NCI-H446 (cell line): ENCODE data around the gene GPX4.
A peak's percentile ranks its signal among the peaks of the same experiment; 100 is the strongest.

Experiments
- DNase-seq, 2 experiments: peaks; one replicate each; lab custom pipeline; 2025; lab: John Stamatoyannopoulos, UW

The GPX4 gene

GRCh38 chr19:1068009-1069001 lies 35.5 kb upstream of the GPX4 start:
- DNase-seq = no peak

GRCh38 chr19:1069009-1069779 lies 34.6 kb upstream of the GPX4 start:
- no peak for DNase-seq

DNA sequence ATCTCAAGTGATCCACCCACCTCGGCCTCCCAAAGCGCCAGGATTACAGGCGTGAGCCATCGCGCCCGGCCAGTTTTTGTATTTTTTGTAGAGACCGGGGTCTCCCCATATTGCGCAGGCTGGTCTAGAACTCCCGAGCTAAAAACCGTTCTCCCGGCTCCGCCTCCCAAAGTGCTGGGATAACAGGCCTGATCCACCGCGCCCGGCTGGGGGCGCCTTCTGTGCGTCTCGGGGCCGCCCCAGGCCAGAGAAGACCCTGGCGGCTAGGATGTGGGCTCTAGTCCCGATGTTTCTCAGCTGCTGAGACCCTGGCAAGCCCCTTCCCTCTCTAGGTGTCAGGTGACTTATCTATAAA lies 33.2 kb upstream of the GPX4 start:
- DNase-seq = no peak

- peak in 1 of 2 experiments; percentile 49 for DNase-seq
Observed at GRCh38 chr19:1070931-1071791, 32.6 kb upstream of the GPX4 start.

- no peak for DNase-seq
Observed at GRCh38 chr19:1072371-1073015, 31.3 kb upstream of the GPX4 start.

GRCh38 chr19:1073063-1073955 lies 30.5 kb upstream of the GPX4 start:
- no peak for DNase-seq

DNA sequence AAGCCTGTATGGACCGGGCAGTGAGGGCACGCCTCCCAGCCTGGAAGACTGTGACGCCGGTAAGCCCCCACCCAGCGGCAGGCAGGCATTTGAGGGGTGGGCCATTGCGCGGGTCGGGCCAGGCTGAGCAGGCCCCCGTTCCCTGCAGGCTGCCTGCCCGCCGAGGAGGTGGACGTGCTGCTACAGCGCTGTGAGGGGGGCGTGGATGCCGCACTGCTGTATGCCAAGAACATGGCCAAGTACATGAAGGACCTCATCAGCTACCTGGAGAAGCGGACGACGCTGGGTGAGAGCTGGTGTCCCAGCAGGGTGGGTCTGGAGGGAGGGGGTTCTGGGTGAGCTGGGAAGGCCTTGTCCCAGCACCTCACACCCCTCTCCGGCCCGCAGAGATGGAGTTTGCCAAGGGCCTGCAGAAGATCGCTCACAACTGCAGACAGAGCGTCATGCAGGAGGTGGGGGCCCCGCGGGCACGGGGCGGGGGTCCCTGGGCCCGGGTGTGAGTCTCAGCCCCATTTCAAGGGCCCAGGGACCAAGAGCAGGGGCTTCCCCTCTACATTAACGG lies 29.8 kb upstream of the GPX4 start:
- no peak for DNase-seq

DNA sequence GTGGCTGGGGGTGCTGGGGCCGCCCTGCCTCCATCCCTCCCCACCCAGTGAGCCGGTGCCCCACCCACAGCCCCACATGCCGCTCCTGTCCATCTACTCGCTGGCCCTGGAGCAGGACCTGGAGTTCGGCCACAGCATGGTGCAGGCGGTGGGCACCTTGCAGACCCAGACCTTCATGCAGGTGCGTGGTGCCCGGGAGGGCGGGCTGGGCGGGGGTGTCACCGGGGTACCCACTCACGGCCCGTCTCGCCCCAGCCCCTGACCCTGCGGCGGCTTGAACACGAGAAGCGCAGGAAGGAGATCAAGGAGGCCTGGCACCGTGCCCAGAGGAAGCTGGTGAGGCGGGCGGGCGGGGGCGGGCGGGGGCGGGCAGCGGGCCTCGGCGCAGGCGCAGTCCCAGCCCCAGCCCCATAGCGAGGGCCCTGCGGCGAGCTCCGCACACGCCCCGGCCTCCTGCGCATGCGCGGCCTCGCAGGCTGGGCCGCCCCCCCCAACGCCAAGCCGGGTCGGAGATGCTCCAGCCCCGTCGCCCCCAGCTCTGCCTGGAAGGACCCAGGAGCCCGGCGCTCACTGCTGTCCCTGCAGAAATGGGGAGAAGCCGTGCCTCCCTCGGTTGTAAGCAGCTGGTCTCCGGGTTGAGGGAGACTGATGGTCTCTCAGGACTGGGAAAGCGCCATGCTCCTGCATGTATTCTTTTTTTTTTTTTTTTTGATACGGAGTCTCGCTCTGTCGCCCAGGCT lies 29.1 kb upstream of the GPX4 start:
- peak; percentile 86 to 97 for DNase-seq

DNA sequence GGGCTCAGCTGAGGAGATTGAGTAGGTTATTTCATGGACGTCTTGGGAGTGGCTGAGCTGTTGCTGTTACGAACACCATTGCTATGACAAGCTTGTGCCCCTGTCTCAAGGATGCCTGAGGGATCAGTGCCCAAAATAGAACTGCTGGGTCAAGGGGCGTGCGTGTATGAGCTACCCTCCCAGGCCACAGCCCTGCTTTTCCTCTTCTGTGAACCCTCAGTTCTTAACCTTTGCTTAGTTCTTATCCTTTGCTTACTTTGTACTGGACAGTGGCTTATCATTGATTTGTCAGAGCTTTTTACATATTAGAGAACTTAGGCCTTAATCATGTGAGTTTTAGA lies 27.8 kb upstream of the GPX4 start:
- DNase-seq = no peak

DNA sequence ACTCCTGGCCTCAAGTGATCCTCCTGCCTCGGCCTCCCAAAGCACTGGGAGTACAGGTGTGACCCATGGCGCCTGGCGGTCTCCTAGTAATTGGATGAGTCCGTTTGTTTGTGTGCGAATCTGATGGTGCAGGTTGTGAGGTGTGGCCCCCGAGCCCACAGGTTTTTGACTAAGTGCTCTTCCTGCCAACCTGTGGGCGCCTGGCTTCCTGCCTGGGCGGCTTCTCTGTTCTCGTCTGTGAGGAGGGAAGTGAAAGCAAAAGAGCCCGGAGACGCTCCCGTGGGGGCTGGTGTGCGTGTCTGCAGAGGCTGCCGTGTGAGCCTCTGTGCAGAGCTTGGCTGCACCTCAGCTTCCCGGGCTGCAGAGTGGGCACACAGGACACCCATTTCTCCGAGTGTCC lies 26.8 kb upstream of the GPX4 start:
- DNase-seq = no peak

DNA sequence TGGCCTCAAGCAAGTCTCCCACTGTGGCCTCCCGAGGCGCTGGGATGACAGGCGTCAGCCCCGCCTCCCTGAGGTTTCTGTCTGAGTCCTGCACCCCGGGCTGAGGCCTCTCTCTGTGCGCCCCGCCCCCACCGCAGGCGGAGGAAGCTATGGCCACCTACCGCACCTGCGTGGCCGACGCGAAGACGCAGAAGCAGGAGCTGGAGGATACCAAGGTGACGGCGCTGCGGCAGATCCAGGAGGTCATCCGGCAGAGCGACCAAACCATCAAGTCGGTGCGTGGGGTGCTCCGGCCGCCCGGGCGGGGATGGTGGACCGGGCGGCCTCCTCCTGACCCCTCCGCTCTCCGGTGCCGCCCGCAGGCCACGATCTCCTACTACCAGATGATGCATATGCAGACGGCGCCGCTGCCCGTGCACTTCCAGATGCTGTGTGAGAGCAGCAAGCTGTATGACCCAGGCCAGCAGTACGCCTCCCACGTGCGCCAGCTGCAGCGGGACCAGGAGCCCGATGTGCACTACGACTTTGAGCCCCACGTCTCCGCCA lies 24.2 kb upstream of the GPX4 start:
- DNase-seq = no peak

- no peak for DNase-seq
Observed at GRCh38 chr19:1080360-1081161, 23.2 kb upstream of the GPX4 start.

DNA sequence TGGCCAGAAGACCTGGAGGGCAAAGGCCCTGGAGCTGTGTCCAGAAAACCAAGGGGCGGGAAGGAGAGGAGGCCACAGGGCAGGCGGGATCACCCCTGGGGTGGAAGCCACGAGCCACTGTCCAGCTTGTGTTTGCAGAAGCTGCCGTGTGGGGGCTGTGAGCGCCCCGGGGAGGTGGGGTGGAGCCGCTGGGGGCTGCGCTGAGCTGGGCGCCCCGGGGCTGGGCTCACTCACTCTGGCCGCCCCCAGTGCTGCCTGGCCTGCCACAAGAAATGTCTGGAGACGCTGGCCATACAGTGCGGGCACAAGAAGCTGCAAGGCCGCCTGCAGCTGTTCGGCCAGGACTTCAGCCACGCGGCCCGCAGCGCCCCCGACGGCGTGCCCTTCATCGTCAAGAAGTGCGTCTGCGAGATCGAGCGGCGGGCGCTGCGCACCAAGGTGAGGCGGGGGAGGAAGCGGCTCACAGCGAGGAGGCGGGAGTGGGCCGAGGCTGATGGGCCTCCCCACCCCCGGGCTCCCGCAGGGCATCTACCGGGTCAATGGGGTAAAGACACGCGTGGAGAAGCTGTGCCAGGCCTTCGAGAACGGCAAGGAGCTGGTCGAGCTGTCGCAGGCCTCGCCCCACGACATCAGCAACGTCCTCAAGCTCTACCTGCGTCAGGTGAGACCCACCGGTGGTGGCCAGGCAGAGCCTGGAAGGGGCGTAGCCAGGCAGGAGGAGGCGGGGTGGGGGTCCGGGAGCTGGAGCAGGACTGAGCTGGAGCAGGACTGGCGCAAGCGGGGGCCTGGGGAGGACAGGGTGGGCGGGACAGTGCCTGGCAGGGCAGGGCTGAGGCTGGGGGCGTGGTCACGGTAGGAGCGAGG lies 22.3 kb upstream of the GPX4 start:
- no peak for DNase-seq

DNA sequence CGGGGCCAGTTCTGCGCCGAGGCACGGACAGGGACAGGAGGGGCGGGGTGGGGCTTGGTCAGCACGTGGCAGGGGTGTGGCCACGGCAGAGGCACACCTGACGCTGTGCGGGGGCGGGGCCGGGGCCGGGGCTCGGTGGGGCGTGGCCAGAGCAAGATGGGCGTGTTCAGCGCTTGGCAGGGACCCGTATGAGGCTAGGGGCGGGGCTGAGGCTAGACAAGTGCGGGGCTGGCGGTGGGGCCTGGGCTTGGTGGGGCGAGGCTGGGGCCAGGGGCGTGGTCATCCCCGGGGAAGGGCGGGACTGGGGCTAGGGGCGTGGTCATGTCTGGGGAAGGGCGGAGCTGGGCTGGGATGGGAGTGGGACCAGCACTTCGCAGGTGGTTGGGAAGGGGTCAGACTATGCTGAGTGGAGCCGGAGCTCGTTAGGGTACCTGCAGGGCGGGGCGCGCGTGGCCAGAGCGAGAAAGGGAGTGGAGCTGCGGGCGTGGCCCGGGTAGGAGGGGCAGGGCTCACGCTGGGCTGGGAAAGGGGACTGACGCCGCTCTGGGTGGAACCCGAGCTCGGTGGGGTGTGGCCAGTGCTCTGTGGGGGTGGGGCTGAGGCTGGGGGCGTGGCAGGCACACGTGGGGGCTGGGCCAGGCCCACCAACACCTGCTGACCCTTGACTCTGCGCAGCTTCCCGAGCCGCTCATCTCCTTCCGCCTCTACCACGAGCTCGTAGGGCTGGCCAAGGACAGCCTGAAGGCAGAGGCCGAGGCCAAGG lies 21.4 kb upstream of the GPX4 start:
- DNase-seq = no peak

DNA sequence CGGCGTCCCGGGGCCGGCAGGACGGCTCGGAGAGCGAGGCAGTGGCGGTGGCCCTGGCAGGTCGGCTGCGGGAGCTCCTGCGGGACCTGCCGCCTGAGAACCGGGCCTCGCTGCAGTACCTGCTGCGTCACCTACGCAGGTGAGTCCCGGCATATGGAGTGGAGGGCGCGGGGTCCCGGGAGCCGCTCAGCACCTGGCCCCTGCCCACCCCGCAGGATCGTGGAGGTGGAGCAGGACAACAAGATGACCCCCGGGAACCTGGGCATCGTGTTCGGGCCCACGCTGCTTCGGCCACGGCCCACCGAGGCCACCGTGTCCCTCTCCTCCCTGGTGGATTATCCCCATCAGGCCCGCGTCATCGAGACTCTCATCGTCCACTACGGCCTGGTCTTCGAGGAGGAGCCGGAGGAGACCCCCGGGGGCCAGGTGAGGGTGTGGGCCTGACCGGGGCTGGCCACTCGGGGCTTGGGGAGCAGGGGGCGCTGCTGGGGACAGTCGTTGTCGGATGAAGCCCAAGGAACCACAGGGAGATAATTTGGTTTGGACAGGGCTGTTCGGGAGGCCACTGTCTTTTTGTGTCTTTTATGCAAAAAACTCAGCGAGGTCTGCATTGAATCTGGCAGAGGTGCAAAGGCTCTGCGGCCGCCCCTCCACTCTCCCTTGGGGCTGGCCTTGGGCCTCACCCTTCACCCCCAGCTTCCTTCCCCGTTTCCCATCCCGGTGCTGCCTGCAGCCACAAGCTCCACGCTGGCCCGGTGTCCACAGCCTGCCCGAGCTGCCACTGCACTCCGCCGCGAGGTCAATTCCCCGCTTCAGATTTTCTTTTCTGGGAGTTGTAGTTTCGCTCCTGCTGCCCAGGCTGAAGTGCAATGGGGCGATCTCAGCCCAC lies 20.6 kb upstream of the GPX4 start:
- no peak for DNase-seq
